ENCODE measurements around the gene ZNF814.

- TF ChIP-seq POLR2A (IDR thresholded peaks at IDR 0.05), result no peak
- TF ChIP-seq CTCF (IDR thresholded peaks at IDR 0.05), result no peak
Measured at GRCh38 chr19:57800696-57801095, 88.1 kb downstream of the ZNF814 start.
